Ascending aorta (tissue), 2 donors: Measurements from ENCODE around the gene COMMD4. TPM values are rescaled to one million over a fixed set of nuclear protein-coding genes. Genes with fewer than 3 reads are reported as not detected.

Experiments used
- DNase-seq, 2 donors: peaks; one replicate each; pipeline ENCODE4 v3.0.0-alpha.2; 2019; ENCODE audit warnings: low spot score in 2 of 2
- H3K27ac ChIP-seq, 2 donors: fragments of 200-600 bp; sonication (generic); one replicate each; pipeline ENCODE4 v1.5.1; 2016 to 2017; ENCODE audit warnings: mild to moderate bottlenecking in 1 of 2
- H3K27me3 ChIP-seq: fragments of 200-600 bp; sonication (generic); one replicate; pipeline ENCODE4 v1.5.1; 2017
- H3K36me3 ChIP-seq, 2 donors: fragments of 200-600 bp; sonication (generic); one replicate each; pipeline ENCODE4 v1.5.1; 2016
- H3K4me1 ChIP-seq, 2 donors: fragments of 200-600 bp; sonication (generic); one replicate each; pipeline ENCODE4 v1.5.1; 2016 to 2017; ENCODE audit warnings: mild to moderate bottlenecking in 1 of 2
- H3K4me3 ChIP-seq, 2 donors: fragments of 200-600 bp; sonication (generic); one replicate each; pipeline ENCODE4 v1.5.1; 2016 to 2017; ENCODE audit warnings: mild to moderate bottlenecking in 1 of 2
- H3K9me3 ChIP-seq, 2 donors: fragments of 200-600 bp; sonication (generic); one replicate each; pipeline ENCODE4 v1.5.1; 2016
- intact Hi-C: fragments of 100-400 bp; cut with DNase I; formaldehyde crosslinking; loops from one replicate; pipeline ENCODE4 v1.15.1; 2023
- total RNA-seq: library from RNA; depleted of rRNA; stranded (reverse); fragments of >200 nt; gene quantifications from one replicate; pipeline ENCODE4 v1.1.0, GENCODE V29; 2016
- TF ChIP-seq, protein P1 (sequence below), 3 experiments: fragments of 200-600 bp in 2 of 3; fragments of 450-650 bp in 1 of 3; sonication (generic) in 2 of 3; IDR thresholded peaks; one replicate each; pipeline ENCODE4 v1.5.1; 2016 to 2019; ENCODE audit warnings: antibody characterized with exemption in 3 of 3, mild to moderate bottlenecking in 1 of 3, moderate library complexity in 1 of 3

Gene COMMD4
- total RNA-seq, 1 donor from 2014 or later, result 54.8 TPM

DNA sequence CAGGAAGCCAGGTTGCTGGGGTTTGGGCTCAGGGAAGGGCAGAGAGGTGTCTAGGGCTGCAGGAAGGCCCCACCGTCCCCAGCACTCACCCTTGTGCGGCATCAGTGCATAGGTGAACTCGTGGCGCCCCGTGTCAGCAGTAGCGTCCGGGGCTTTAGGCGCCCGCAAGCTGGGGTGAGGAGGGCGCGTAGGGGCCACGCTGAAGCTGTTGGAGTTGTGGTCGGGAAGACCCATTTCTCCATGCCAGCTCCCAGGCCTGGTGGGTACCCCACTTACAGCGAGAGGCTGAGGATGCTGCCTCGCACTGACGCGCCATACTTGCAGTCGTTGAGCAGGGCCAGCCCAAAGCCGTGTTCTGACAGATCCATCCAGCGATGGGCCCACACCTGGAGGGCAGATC, 20.7 kb downstream of the COMMD4 start:
- no peaks in the 10 kb centered on the region for H3K4me1 ChIP-seq
- TF ChIP-seq, protein P1, sequence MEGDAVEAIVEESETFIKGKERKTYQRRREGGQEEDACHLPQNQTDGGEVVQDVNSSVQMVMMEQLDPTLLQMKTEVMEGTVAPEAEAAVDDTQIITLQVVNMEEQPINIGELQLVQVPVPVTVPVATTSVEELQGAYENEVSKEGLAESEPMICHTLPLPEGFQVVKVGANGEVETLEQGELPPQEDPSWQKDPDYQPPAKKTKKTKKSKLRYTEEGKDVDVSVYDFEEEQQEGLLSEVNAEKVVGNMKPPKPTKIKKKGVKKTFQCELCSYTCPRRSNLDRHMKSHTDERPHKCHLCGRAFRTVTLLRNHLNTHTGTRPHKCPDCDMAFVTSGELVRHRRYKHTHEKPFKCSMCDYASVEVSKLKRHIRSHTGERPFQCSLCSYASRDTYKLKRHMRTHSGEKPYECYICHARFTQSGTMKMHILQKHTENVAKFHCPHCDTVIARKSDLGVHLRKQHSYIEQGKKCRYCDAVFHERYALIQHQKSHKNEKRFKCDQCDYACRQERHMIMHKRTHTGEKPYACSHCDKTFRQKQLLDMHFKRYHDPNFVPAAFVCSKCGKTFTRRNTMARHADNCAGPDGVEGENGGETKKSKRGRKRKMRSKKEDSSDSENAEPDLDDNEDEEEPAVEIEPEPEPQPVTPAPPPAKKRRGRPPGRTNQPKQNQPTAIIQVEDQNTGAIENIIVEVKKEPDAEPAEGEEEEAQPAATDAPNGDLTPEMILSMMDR (IDR thresholded peaks at IDR 0.05), result no peak
- DNase-seq, result no peak
- no peaks in the 10 kb centered on the region for H3K27me3 ChIP-seq
- H3K9me3 ChIP-seq, result no peaks in the 10 kb centered on the region
- intact Hi-C loops, result no loop called here
- H3K4me3 ChIP-seq, result no peak overlapping the region
- H3K36me3 ChIP-seq, result peaks cover 43 to 70% of the 10 kb centered on the region in 2 donors
- no peak overlapping the region for H3K27ac ChIP-seq

DNA sequence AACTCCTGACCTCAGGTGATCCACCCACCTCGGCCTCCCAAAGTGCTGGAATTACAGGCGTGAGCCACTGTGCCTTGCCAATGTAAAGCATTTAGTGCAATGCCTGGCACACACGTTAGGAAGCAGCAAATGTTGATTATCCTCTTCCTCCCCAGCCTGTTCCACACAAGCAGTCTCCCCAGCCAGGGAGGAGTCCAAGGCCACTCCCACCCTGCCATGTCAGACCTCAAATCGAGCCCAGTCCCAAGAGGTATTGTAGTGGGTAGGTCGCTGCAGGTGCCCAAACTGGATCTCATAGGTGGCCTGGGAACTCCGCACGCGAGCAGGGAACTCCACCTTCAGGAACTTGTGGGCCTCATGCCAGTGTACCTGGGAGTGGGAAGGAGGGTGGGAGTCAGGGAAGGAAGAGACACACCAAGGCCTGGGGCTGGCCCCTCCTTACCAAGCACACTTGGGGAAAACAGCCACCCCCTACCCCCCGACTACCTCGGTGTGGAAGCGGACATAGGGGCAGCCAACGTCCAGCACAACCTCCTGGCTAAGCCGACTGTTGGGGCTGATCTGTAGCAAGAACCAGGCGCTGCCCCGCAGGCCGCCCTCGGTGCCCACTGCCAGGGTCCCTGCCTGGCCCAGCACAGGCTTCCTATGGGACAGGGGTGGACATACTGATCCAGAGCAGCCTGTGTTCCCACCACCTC, 22.3 kb downstream of the COMMD4 start:
- Histone ChIP-seq H3K36me3 (peaks cover 52 to 86% of the 10 kb centered on the region in 2 donors), H3K27me3 (no peaks in the 10 kb centered on the region), H3K4me1 (no peaks in the 10 kb centered on the region), H3K9me3 (no peaks in the 10 kb centered on the region), H3K4me3 (no peak overlapping the region), H3K27ac (no peak overlapping the region)
- TF ChIP-seq, protein P1 (IDR thresholded peaks at IDR 0.05), result no peak
- no peak for DNase-seq
- intact Hi-C loops, result no loop called here

DNA sequence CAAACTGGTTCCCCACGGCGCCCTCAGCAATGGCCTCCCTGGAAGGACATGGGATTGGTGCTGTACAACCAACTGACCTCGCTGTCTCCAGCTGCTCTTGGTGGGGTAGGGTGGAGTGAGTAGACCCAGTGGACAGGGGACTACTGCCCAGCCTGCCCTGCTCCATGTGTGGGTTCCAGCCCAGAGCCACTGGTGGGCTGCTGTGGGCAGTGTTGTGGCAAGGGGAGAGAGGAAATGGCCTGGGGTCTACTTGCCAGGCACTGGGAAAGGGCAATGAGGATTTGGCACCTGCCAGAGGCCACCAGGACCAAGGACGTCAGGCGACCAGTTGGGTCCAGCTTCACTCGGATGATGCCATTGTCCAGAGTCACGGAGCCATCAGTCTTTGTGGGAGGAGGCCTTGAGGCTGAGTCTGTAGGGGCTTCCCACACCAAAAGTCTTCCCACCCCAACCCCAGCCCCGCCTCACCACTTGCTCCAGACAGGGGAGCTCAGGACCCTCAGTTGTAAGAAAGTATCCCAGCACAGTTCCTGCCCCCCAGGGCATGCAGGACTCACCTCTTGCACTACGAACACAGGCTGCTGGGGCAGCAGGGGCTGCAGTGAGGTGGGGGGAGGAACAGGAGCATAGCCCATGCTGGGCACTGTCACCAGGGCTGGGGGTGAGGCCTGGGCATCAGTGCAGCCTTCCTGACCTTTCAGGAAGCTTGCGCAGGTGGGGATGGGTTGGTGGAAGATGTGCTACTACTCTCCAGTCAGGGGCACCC, 23.1 kb downstream of the COMMD4 start:
- no peak overlapping the region for H3K27ac ChIP-seq
- H3K27me3 ChIP-seq, result no peaks in the 10 kb centered on the region
- no peaks in the 10 kb centered on the region for H3K4me1 ChIP-seq
- TF ChIP-seq, protein P1 (IDR thresholded peaks at IDR 0.05), result no peak
- peaks cover 58 to 94% of the 10 kb centered on the region in 2 donors for H3K36me3 ChIP-seq
- H3K4me3 ChIP-seq, result no peak overlapping the region
- DNase-seq, result no peak
- intact Hi-C loops, result no loop called here
- H3K9me3 ChIP-seq, result no peaks in the 10 kb centered on the region

DNA sequence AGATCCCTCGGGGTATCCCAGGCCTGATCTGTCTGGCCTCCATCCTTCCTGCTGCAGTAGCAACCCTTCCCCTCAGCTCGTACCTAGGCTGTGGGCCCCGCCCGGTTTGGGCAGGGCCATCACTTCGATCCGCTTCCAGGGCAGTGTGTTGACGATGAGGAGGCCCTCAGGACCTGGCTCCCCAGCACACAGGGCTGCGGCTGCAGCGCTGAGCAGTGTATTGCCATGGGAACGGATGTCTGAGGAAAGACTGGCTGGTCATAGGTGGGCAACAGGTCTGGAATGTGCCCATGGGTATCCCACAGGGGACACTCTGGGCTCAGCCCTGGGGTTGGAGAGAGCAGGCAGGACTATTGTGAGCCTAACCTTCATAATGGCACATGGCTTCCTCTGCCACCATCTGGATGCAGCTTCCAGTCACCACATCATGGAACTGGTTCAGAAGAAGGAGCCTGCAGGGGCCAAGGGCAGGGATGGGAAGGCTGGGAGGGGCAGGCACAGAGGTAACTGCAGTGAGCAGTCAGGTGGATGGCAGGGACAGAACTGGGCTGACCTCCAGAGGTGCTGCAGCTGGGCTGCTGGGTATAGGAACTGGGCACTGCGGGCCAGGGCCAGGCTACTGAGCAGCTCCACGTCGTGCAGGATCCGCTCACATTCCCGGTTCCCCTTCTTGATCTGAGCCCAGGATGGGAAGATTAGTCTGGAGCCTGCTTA, 23.8 kb downstream of the COMMD4 start:
- Histone ChIP-seq H3K4me3 (no peak overlapping the region), H3K4me1 (no peaks in the 10 kb centered on the region), H3K9me3 (no peaks in the 10 kb centered on the region), H3K27me3 (no peaks in the 10 kb centered on the region), H3K27ac (no peak overlapping the region), H3K36me3 (peaks cover 65 to 98% of the 10 kb centered on the region in 2 donors)
- TF ChIP-seq, protein P1 (IDR thresholded peaks at IDR 0.05), result no peak
- DNase-seq, result no peak
- intact Hi-C loops, result loop anchor here (10.0 kb wide), 1 partner anchor 335 kb away; the partner anchor contains the start of gene PPCDC

DNA sequence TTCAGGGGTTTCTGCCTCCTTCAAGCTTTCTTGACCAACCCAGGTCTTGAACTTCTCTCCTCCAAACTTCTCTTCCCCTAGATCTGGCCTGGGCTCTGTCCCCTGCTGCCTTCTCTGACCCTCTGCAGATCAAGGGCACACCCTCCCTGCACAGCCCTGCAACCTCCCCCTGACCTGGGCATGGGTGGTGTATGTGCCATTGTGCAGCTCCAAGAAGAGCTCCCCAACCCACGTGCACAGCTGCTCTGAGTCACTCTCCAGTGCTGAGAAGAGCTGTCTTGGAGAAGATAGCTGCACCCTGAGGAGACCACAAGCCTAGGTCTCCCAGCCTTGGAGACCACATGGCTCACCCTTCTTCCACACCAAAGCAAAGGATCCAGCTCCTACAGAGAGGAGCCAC, 24.5 kb downstream of the COMMD4 start:
- H3K9me3 ChIP-seq, result no peaks in the 10 kb centered on the region
- H3K36me3 ChIP-seq, result peaks cover 69 to 98% of the 10 kb centered on the region in 2 donors
- no peaks in the 10 kb centered on the region for H3K27me3 ChIP-seq
- DNase-seq, result no peak
- TF ChIP-seq, protein P1 (IDR thresholded peaks at IDR 0.05), result no peak
- no peaks in the 10 kb centered on the region for H3K4me1 ChIP-seq
- intact Hi-C loops, result loop anchor here (10.0 kb wide), 1 partner anchor 336 kb away; the partner anchor contains the start of gene PPCDC
- no peak overlapping the region for H3K27ac ChIP-seq
- no peak overlapping the region for H3K4me3 ChIP-seq
